ENCODE results near the gene PCDHGA12. TPM values are rescaled to one million over a fixed set of nuclear protein-coding genes. Genes with fewer than 3 reads are reported as not detected.

The PCDHGA12 gene
- total and polyA plus RNA-seq, 2 of the 8 experiments (the other 6 are each of a cell fraction or from before 2014, with no cell fraction given) = 0.88 to 1.3 TPM

DNA sequence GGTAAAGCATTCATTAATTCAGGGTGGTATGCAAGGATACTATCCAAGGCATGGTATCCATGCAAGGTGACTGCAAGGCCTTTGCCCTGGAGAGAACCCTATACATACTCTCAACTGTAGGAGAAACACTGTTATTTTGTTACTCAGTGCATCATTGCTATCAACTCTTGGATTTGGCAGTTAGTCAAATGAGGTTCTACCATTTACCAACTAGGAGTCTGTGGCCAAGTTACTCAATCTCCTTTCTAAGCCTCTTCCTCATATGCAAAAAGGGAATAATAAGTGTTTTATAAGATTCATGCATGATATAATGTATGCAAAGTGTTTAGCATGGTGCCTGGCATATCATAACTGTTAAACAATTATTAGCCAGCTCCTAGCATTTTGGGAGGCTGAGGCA, 49.5 kb downstream of the PCDHGA12 start (continued):
- no peak for TF ChIP-seq CHD7 (IDR thresholded peaks at IDR 0.05; ENCODE audit: insufficient replicate concordance, low read length)
- no peak for TF ChIP-seq RNF2 (IDR thresholded peaks at IDR 0.05; ENCODE audit: borderline replicate concordance, low read depth, low read length, missing control alignments, poor library complexity, severe bottlenecking)
- no peak for TF ChIP-seq ATF2 (IDR thresholded peaks at IDR 0.05; ENCODE audit: low read length)
- no peak for TF ChIP-seq CHD2 (IDR thresholded peaks at IDR 0.05; ENCODE audit: low read length)
- no peak for TF ChIP-seq EP300 (IDR thresholded peaks at IDR 0.05; ENCODE audit: borderline replicate concordance in 1 of 2, low read depth in 2 of 2, low read length in 2 of 2)
- no peak for TF ChIP-seq KDM1A (IDR thresholded peaks at IDR 0.05; ENCODE audit: borderline replicate concordance, low read length)
- no peak for TF ChIP-seq ZNF274 (IDR thresholded peaks at IDR 0.05; ENCODE audit: borderline replicate concordance, extremely low read depth, low read length)
